ENCODE data around the gene SYT2.

Gene SYT2

GRCh38 chr1:202569393-202570322, 140.6 kb downstream of the SYT2 start:
- TF ChIP-seq CTCF (IDR thresholded peaks at IDR 0.05) (no peak), ZFX (IDR thresholded peaks at IDR 0.05; ENCODE audit: borderline replicate concordance) (no peak)
- H3K27ac ChIP-seq, result no peak overlapping the region

- TF ChIP-seq CTCF (IDR thresholded peaks at IDR 0.05), result no peak
- no peak for TF ChIP-seq ZFX (IDR thresholded peaks at IDR 0.05; ENCODE audit: borderline replicate concordance)
- no peak overlapping the region for H3K27ac ChIP-seq
Observed at GRCh38 chr1:202568826-202569225, 141.4 kb downstream of the SYT2 start.

- TF ChIP-seq CTCF (IDR thresholded peaks at IDR 0.05) (no peak), ZFX (IDR thresholded peaks at IDR 0.05; ENCODE audit: borderline replicate concordance) (no peak)
- H3K27ac ChIP-seq, result no peak overlapping the region
Observed at GRCh38 chr1:202568410-202568809, 141.8 kb downstream of the SYT2 start.

GRCh38 chr1:202567738-202568137, 142.5 kb downstream of the SYT2 start:
- H3K27ac ChIP-seq, result no peak overlapping the region
- TF ChIP-seq CTCF (IDR thresholded peaks at IDR 0.05), result no peak
- TF ChIP-seq ZFX (IDR thresholded peaks at IDR 0.05; ENCODE audit: borderline replicate concordance), result no peak

GRCh38 chr1:202565890-202566602, 144.2 kb downstream of the SYT2 start:
- no peak overlapping the region for H3K27ac ChIP-seq
- TF ChIP-seq ZFX (IDR thresholded peaks at IDR 0.05; ENCODE audit: borderline replicate concordance) (no peak), CTCF (IDR thresholded peaks at IDR 0.05) (peak; percentile 17; the same call in 1 of the 2 replicates)

GRCh38 chr1:202564958-202565495, 145.2 kb downstream of the SYT2 start:
- no peak overlapping the region for H3K27ac ChIP-seq
- TF ChIP-seq CTCF (IDR thresholded peaks at IDR 0.05), result no peak
- TF ChIP-seq ZFX (IDR thresholded peaks at IDR 0.05; ENCODE audit: borderline replicate concordance), result no peak
